Measurements from ENCODE around the gene SYT3. TPM values are rescaled to one million over a fixed set of nuclear protein-coding genes. Genes with fewer than 3 reads are reported as not detected.

Gene SYT3
- total RNA-seq, 1 experiment from 2014 or later = 0.18 TPM

- Histone ChIP-seq H3K9me2 (replicated peaks; ENCODE audit: low read length) (no peaks in the 10 kb centered on the region), H3K9me3 (ENCODE audit: low read length) (no peaks in the 10 kb centered on the region), H3F3A (ENCODE audit: low read length, unreplicated experiment) (no peaks in the 10 kb centered on the region), H3K36me3 (ENCODE audit: low read depth, low read length) (no peaks in the 10 kb centered on the region), H2AFZ (ENCODE audit: low read length) (no peak overlapping the region), H3K4me1 (ENCODE audit: insufficient read depth, low read length) (peaks cover 7% of the 10 kb centered on the region), H4K20me1 (ENCODE audit: low read length) (no peaks in the 10 kb centered on the region), H3K79me2 (ENCODE audit: low read length) (no peaks in the 10 kb centered on the region), H3K4me3 (ENCODE audit: low read length) (no peak overlapping the region), H3K9ac (ENCODE audit: low read length) (no peak overlapping the region), H3K4me2 (ENCODE audit: low read length) (no peak overlapping the region), H3K27me3 (ENCODE audit: low read length) (peaks cover 17% of the 10 kb centered on the region), H3K27ac (ENCODE audit: low read length) (no peak overlapping the region)
- peak; percentile 54 for DNase-seq
- peak; percentile 53 for ATAC-seq
- intact Hi-C loops (cut with micrococcal nuclease) = no loop called here
- POLR2A ChIA-PET (ENCODE audit: unreplicated experiment) = no interaction called here
- no peak for TF ChIP-seq EZH2phosphoT487 (IDR thresholded peaks at IDR 0.05; ENCODE audit: borderline replicate concordance, low read length)
- TF ChIP-seq EZH2 (IDR thresholded peaks at IDR 0.05; ENCODE audit: low read length, unreplicated experiment) = no peak
- TF ChIP-seq CTCF (conservative IDR thresholded peaks at IDR 0.05; ENCODE audit: low read depth, low read length) = peak; percentile 59
- BruUV-seq (replicated peaks) = no TSS peak
- CTCF ChIA-PET = interaction anchor here (0.6 kb wide), 2 partner anchors 36 to 56 kb away, joined by 3 to 8 read pairs; no protein-coding TSS in a partner anchor
Observed at GRCh38 chr19:50663482-50663790, 23.8 kb upstream of the SYT3 start.

- no peaks in the 10 kb centered on the region for H3K36me3 ChIP-seq (ENCODE audit: low read depth, low read length)
- H3K4me2 ChIP-seq (ENCODE audit: low read length) = no peak overlapping the region
- H3K9me2 ChIP-seq (replicated peaks; ENCODE audit: low read length) = no peaks in the 10 kb centered on the region
- H3K27me3 ChIP-seq (ENCODE audit: low read length) = peaks cover 12% of the 10 kb centered on the region
- CTCF ChIA-PET = interaction anchor here (0.6 kb wide), 1 partner anchor 55 kb away, joined by 3 read pairs; no protein-coding TSS in a partner anchor
- no peak overlapping the region for H2AFZ ChIP-seq (ENCODE audit: low read length)
- intact Hi-C loops (cut with micrococcal nuclease) = no loop called here
- H3K9ac ChIP-seq (ENCODE audit: low read length) = no peak overlapping the region
- no peaks in the 10 kb centered on the region for H3F3A ChIP-seq (ENCODE audit: low read length, unreplicated experiment)
- no peaks in the 10 kb centered on the region for H3K79me2 ChIP-seq (ENCODE audit: low read length)
- no peak for TF ChIP-seq EZH2 (IDR thresholded peaks at IDR 0.05; ENCODE audit: low read length, unreplicated experiment)
- no peak for TF ChIP-seq CTCF (conservative IDR thresholded peaks at IDR 0.05; ENCODE audit: low read depth, low read length)
- no peak for TF ChIP-seq EZH2phosphoT487 (IDR thresholded peaks at IDR 0.05; ENCODE audit: borderline replicate concordance, low read length)
- H4K20me1 ChIP-seq (ENCODE audit: low read length) = no peaks in the 10 kb centered on the region
- H3K9me3 ChIP-seq (ENCODE audit: low read length) = no peaks in the 10 kb centered on the region
- no peak overlapping the region for H3K27ac ChIP-seq (ENCODE audit: low read length)
- no peak for DNase-seq
- no peak for ATAC-seq
- H3K4me1 ChIP-seq (ENCODE audit: insufficient read depth, low read length) = peaks cover 8% of the 10 kb centered on the region
- POLR2A ChIA-PET (ENCODE audit: unreplicated experiment) = no interaction called here
- no TSS peak for BruUV-seq (replicated peaks)
- H3K4me3 ChIP-seq (ENCODE audit: low read length) = no peak overlapping the region
Observed at GRCh38 chr19:50662651-50663481, 23.2 kb upstream of the SYT3 start.
